HG03175 (cell line): ENCODE results near the gene ANKRD11.

Experiments used
- ATAC-seq: cut with Tn5 transposase; IDR thresholded peaks from one replicate; pipeline ENCODE4 v1.9.1; 2021; ENCODE audit warnings: mild to moderate bottlenecking, moderate library complexity; ENCODE audit not compliant: unreplicated experiment

ANKRD11 gene

GRCh38 chr16:89490439-89491237, at the start of gene ANKRD11:
Gene ANKRD11, minus strand, starts transcription at chr16:89490561. Its CDS starts 173,542 bp downstream, at chr16:89317019.
- peak; percentile 88 for ATAC-seq

- no peak for ATAC-seq
Measured at GRCh38 chr16:89538286-89538685, 47.9 kb upstream of the ANKRD11 start.

- no peak for ATAC-seq
Measured at GRCh38 chr16:89537549-89537925, 47.2 kb upstream of the ANKRD11 start.

GRCh38 chr16:89536886-89537548, 46.7 kb upstream of the ANKRD11 start:
- ATAC-seq = no peak

- ATAC-seq = no peak
Measured at GRCh38 chr16:89536371-89536770, 46.0 kb upstream of the ANKRD11 start.

GRCh38 chr16:89534252-89534756, 43.9 kb upstream of the ANKRD11 start:
- ATAC-seq = no peak

GRCh38 chr16:89531821-89532526, 41.6 kb upstream of the ANKRD11 start:
- no peak for ATAC-seq

- no peak for ATAC-seq
Measured at GRCh38 chr16:89530401-89531381, 40.3 kb upstream of the ANKRD11 start.

- ATAC-seq = no peak
Measured at GRCh38 chr16:89529097-89529496, 38.7 kb upstream of the ANKRD11 start.

- ATAC-seq = no peak
Measured at GRCh38 chr16:89525146-89525913, 35.0 kb upstream of the ANKRD11 start.

GRCh38 chr16:89523680-89524344, 33.5 kb upstream of the ANKRD11 start:
- ATAC-seq = no peak

GRCh38 chr16:89522287-89522686, 31.9 kb upstream of the ANKRD11 start:
- ATAC-seq = no peak

GRCh38 chr16:89519881-89520280, 29.5 kb upstream of the ANKRD11 start:
- ATAC-seq = no peak

GRCh38 chr16:89517128-89517527, 26.8 kb upstream of the ANKRD11 start:
- no peak for ATAC-seq

GRCh38 chr16:89512453-89512852, 22.1 kb upstream of the ANKRD11 start:
- no peak for ATAC-seq

GRCh38 chr16:89511374-89511773, 21.0 kb upstream of the ANKRD11 start:
- no peak for ATAC-seq

- no peak for ATAC-seq
Measured at GRCh38 chr16:89510526-89510925, 20.2 kb upstream of the ANKRD11 start.

GRCh38 chr16:89507834-89508590, 17.7 kb upstream of the ANKRD11 start, which contains the start of gene SPG7:
Gene SPG7, plus strand, starts transcription at chr16:89508403. Its CDS starts 15 bp downstream, at chr16:89508418.
- peak; percentile 70 for ATAC-seq
